Peyer's patch (tissue), 4 donors: Measurements from ENCODE around the gene GLB1L. TPM values are rescaled to one million over a fixed set of nuclear protein-coding genes. Genes with fewer than 3 reads are reported as not detected.
"Not testable (repeated sequence)": the region's sequence is repeated elsewhere in the genome, so short reads cannot be mapped to it uniquely, and the experiment has no call there.

Experiments
- DNase-seq, 3 donors: peaks; one replicate each; pipeline ENCODE4 v3.0.0-alpha.2; 2017 to 2019
- H3K27ac ChIP-seq, 4 donors: fragments of 200-600 bp; sonication (generic); one replicate each; pipeline ENCODE4 v1.5.1; 2016 to 2019
- H3K27me3 ChIP-seq, 2 donors: fragments of 200-600 bp; sonication (generic); one replicate each; pipeline ENCODE4 v1.5.1; 2019
- H3K36me3 ChIP-seq, 3 donors: fragments of 200-600 bp; sonication (generic); one replicate each; pipeline ENCODE4 v1.5.1; 2016 to 2019
- H3K4me1 ChIP-seq, 4 donors: fragments of 200-600 bp; sonication (generic); one replicate each; pipeline ENCODE4 v1.5.1; 2016 to 2019
- H3K4me3 ChIP-seq, 4 donors: fragments of 200-600 bp; sonication (generic); 1 replicate in 3 of 4; 2 replicates in 1 of 4; pipeline ENCODE4 v1.5.1; 2016 to 2019; ENCODE audit warnings: mild to moderate bottlenecking in 1 of 4
- H3K9me3 ChIP-seq, 4 donors: fragments of 200-600 bp; sonication (generic); one replicate each; pipeline ENCODE4 v1.5.1; 2016 to 2019; ENCODE audit warnings: mild to moderate bottlenecking in 1 of 4
- CTCF ChIP-seq, 6 experiments: fragments of 450-650 bp in 4 of 6; fragments of 200-600 bp in 2 of 6; sonication (generic) in 1 of 6; IDR thresholded peaks; one replicate each; pipeline ENCODE4 v1.5.1; 2017 to 2019; ENCODE audit warnings: antibody characterized with exemption in 6 of 6, mild to moderate bottlenecking in 3 of 6, moderate library complexity in 1 of 6
- POLR2A ChIP-seq, 2 donors: fragments of 450-650 bp; IDR thresholded peaks; one replicate each; pipeline ENCODE4 v1.5.1; 2017; ENCODE audit warnings: antibody characterized with exemption in 2 of 2, mild to moderate bottlenecking in 2 of 2, moderate library complexity in 2 of 2
- total RNA-seq, 4 donors: library from RNA; depleted of rRNA; stranded (reverse); fragments of >200 nt; gene quantifications; one replicate each; pipeline ENCODE4 v1.1.0, GENCODE V29; 2016

Gene GLB1L
- total RNA-seq, 4 donors from 2014 or later = 2.7 to 9.5 (median 7.0) TPM; not detected in 1

GRCh38 chr2:219266232-219266631 lies 21.0 kb upstream of the GLB1L start:
- no peak for DNase-seq
- H3K36me3 ChIP-seq = no peaks in the 10 kb centered on the region
- H3K27ac ChIP-seq = no peak overlapping the region
- H3K4me1 ChIP-seq = peaks cover 0 to 15% (median 0%) of the 10 kb centered on the region in 4 donors
- TF ChIP-seq CTCF (IDR thresholded peaks at IDR 0.05) = no peak
- no peak for TF ChIP-seq POLR2A (IDR thresholded peaks at IDR 0.05)
- no peak overlapping the region for H3K4me3 ChIP-seq
- no peaks in the 10 kb centered on the region for H3K27me3 ChIP-seq
- H3K9me3 ChIP-seq = no peaks in the 10 kb centered on the region

- no peak overlapping the region for H3K27ac ChIP-seq
- no peaks in the 10 kb centered on the region for H3K36me3 ChIP-seq
- no peaks in the 10 kb centered on the region for H3K4me1 ChIP-seq
- DNase-seq = no peak
- TF ChIP-seq CTCF (IDR thresholded peaks at IDR 0.05) (no peak), POLR2A (IDR thresholded peaks at IDR 0.05) (no peak)
- H3K27me3 ChIP-seq = no peaks in the 10 kb centered on the region
- no peaks in the 10 kb centered on the region for H3K9me3 ChIP-seq
- H3K4me3 ChIP-seq = no peak overlapping the region
Measured at GRCh38 chr2:219261024-219261855, 16.0 kb upstream of the GLB1L start.

- not testable (repeated sequence) for H3K4me1 ChIP-seq, H3K9me3 ChIP-seq, H3K4me3 ChIP-seq, DNase-seq, H3K36me3 ChIP-seq, H3K27ac ChIP-seq, H3K27me3 ChIP-seq
Measured at GRCh38 chr2:219258942-219259341, 13.7 kb upstream of the GLB1L start.

- H3K27ac ChIP-seq = peak overlapping the region; percentile 81 to 98 (median 91)
- H3K4me3 ChIP-seq = peak overlapping the region; percentile 56 to 93 (median 87)
- peak in 1 of 3 donors; percentile 60 for DNase-seq
- no peaks in the 10 kb centered on the region for H3K9me3 ChIP-seq
- H3K27me3 ChIP-seq = no peaks in the 10 kb centered on the region
- TF ChIP-seq POLR2A (IDR thresholded peaks at IDR 0.05) (no peak), CTCF (IDR thresholded peaks at IDR 0.05) (no peak)
- H3K4me1 ChIP-seq = peaks cover 1 to 44% (median 18%) of the 10 kb centered on the region in 4 donors
- H3K36me3 ChIP-seq = peaks cover 0 to 13% (median 0%) of the 10 kb centered on the region in 3 donors
Measured at GRCh38 chr2:219254590-219255201, 9.5 kb upstream of the GLB1L start.

- DNase-seq = peak; percentile 94 to 97 (median 96)
- H3K9me3 ChIP-seq = no peaks in the 10 kb centered on the region
- H3K4me3 ChIP-seq = peak within 1 kb of the TSS; percentile 56 to 93 (median 87)
- H3K36me3 ChIP-seq = peaks cover 0 to 13% (median 0%) of the 10 kb centered on the region in 3 donors
- TF ChIP-seq CTCF (IDR thresholded peaks at IDR 0.05) (peak in 3 of 6 experiments; percentile 38 to 42 (median 41)), POLR2A (IDR thresholded peaks at IDR 0.05) (peak; percentile 99 to 100)
- peak within 1 kb of the TSS; percentile 81 to 98 (median 91) for H3K27ac ChIP-seq
- no peaks in the 10 kb centered on the region for H3K27me3 ChIP-seq
- peaks cover 5 to 51% (median 24%) of the 10 kb centered on the region in 4 donors for H3K4me1 ChIP-seq
Measured at GRCh38 chr2:219253753-219254589, 8.7 kb upstream of the GLB1L start, which contains the start of gene TUBA4A. Gene TUBA4A (minus strand): TSS chr2:219253918. CDS start chr2:219253858, 60 bp downstream.
